HG03432 (cell line): Measurements from ENCODE around the gene MCF2L.

Experiments
- ATAC-seq: cut with Tn5 transposase; IDR thresholded peaks from one replicate; pipeline ENCODE4 v1.9.1; 2021; ENCODE audit warnings: mild to moderate bottlenecking, moderate library complexity; ENCODE audit not compliant: unreplicated experiment

The MCF2L gene

DNA sequence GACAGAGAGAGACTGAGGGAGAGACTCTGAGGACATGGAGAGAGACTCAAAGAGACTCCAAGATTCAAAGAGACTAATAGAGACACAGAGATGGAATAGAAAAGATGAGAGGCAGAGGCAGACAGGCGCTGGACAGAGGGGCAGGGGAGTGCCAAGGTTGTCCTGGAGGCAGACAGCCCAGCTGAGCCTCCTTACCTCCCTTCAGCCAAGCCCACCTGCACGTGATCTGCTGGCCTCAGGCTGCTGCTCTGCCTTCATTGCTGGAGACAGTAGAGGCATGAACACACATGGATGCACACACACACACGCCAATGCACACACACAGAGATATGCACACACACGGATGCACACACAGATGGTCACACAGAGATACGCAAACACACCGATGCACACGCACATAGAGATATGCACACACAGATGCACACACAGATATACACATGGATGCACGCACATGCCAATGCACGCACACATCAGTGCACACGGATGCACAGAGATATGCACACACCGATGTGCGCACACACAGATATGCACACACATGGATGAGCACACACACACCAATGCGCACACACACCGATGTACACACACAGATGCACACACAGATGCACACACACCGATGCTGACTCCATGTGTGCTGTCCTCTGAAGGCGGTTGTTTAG, 150.3 kb downstream of the MCF2L start:
- ATAC-seq = no peak

DNA sequence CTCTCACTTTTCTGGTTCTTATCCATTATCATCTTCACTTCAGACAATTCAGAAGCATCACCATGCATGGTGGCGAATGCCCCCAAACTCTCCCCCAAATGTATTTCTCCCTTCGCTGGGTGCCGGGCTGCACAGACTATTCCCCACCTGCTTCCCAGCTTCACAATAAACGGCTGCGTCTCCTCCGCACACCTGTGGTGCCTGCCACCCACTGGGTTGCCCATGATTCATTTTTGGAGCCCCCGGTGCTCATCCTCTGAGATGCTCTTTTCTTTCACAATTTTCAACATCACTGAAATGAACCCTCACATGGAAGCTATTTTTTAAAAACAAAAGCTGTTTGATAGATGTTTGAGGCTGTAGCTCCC, 150.8 kb downstream of the MCF2L start:
- no peak for ATAC-seq

GRCh38 chr13:113120300-113121182, 151.5 kb downstream of the MCF2L start:
- ATAC-seq = no peak

GRCh38 chr13:113121183-113121927, 152.3 kb downstream of the MCF2L start:
- no peak for ATAC-seq

DNA sequence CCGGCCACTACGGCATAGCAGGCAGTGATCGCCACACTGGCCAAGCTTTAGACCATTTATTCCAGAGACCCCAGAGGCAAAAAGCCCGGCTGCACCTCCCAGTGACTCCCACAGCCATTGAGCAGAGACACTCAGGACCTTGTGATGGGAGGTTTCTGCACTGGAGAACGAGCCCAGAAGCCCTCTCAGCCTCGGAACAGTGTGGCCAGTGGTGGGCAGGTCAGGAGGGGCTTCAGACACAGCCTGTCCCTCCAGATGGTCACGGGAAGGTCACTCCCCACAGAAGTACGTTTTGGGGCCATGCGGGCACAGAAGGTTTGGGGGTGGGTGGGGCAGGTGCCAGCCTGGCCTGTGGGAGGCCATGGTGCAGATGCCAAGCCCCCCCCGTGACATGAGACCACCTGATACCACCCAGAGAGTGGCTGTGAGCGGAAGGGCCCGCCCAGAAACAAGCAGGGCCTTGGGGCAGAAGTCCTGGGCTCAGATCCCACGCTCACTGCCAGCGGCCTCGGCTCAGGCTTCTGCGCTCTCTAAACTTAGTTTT, 153.0 kb downstream of the MCF2L start:
- ATAC-seq = no peak

DNA sequence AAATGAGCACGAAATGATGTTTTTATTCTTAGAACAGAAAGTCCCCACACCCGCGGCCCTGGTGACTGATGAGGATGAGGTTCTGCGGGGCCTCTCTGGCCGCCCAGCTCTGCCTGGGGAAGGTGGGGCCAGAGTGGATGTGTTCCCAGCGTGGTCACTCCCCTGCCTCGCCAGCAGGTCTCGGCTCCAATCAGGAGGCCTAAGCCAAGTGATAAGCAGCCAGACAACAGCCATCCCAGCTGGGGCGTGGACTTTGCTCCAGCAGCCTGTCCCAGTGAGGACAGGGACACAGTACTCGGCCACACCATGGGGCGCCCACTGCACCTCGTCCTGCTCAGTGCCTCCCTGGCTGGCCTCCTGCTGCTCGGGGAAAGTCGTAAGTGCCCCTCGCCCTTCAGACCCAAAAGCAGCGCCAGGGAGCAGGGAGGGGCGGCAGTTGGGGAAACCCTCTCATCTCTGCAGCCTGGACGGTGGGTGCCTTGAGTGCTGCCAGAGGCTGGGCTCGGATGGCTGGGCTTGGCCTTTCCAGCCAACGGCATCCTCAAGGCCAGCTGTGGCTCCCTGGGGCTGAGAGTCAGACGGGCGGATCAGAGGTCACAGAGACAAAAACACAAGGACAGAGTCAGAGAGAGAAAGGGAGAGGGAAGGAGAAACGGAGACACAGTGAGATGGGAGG, 153.7 kb downstream of the MCF2L start, which contains the start of gene F10:
Gene F10 (plus strand): TSS at position 250 of the 676 bp plus-strand sequence. CDS start 57 bp downstream, at position 307.
- ATAC-seq = no peak

GRCh38 chr13:113123226-113124201, 154.5 kb downstream of the MCF2L start:
- no peak for ATAC-seq

DNA sequence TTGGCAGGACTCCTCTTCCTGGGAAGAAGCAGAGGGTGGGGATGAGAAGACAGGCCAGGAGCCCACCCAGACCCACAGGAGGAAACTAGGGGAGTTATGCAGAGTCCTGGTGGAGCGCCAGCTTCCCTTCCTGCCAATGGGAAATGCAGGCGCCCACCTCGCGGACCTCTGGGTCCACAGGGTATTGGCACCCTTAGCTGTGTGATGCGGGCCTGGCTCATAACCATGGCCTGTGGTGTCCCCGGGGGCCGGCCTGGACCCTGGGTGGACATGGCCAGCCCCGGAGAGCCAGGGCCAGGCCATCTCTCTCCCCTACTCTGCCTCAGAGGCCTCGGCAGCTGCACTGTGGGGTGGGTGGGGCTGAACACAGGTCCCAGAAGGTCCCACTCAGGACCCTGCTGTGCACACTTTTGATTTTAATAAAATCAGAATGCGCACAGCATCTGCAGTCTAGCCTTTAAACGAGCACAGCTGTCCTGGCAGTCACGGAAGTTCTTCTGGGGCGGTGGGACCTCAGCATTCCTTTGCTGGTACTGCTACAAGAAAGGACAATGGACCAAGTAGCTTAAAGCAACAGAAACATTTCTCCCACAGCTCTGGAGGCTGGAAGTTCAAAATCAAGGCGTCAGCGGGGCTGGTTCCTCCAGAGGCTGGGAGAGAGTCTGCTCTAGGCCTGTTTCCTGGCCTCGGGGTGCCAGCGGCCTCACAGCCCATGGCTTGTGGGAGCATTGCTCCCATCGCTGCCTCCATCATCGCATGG, 155.4 kb downstream of the MCF2L start:
- ATAC-seq = no peak

GRCh38 chr13:113125506-113126264, 156.7 kb downstream of the MCF2L start:
- no peak for ATAC-seq

DNA sequence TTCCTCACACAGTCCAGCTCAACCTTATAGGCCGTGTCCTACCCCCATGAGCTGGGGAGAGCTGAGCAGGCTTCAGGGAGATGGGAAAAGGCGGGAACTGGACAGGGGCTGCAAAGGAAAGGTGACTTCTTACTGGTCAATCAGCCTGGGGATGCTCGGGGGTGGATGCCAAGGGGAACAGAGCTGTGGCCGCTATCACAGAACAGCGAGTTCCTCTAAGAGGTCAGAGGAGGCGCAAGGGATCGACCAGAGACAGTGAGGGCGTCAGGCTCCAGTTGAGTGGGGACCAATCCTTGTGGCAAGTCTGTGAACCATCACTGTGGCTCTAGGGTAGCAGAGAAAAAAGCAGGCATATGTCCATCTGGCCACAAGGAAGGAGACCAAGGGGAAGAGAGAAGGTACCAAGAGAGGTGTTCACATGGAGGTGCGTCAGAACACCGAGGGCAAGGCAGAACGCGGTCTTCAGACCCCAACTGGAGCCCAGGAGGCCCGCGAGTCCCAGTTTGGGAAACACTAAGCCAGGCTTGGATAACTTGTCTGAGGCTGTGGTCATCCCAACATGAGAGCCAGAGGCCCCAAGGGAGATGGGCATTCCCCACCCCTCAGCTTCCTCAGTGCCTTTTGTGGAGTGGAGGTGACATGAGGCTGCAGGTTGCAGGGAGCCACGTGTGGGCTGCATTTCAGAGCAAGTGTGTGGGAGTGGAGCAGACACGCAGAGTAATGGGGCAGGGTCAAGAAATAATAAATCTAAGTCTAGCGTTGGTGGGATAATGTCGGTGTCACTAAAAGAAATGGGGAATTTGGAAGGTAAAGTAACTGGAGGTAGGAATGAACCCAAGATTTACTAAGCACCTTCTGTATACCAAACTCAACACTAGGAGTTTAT, 157.5 kb downstream of the MCF2L start:
- ATAC-seq = no peak

GRCh38 chr13:113129480-113129879, 160.5 kb downstream of the MCF2L start:
- ATAC-seq = no peak

DNA sequence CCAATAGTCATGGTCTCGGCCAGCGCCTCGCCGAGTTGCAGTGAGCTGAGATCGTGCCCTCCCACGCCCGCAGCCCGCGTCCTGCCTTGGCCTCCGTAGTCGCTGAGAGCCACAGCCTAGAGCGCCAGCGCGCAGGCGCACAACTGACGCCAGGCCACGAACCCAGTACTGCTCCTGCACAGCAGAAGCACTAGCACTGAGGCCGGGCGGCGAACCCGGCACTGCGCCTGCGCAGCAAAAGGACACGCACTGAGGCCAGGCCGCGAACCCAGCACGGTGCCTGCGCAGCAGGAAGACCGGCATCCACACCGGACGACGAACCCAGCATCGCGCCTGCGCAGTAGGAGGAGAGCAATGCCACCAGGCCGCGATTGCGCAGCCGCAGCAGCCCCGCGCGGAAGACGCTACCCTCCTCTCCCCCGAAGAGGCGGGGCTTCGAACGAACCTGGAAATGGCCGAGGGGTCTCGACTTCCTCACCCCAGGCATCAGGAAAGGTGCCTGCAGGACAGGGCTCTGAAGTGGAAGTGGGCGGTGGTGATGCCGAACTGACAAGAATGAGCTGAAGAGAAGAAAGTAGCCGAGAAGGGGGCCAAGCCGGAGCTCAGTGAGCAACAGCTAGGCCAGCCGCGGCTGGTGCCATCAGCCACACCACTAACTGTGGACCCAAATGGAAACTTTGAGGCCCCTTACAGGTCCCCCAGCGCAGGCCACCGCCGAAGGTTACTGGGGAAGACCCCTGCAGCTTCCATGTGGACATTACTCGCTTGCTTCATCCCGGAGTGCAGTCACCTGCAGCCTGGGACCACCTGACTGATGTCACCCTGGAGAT, 161.1 kb downstream of the MCF2L start:
- no peak for ATAC-seq

DNA sequence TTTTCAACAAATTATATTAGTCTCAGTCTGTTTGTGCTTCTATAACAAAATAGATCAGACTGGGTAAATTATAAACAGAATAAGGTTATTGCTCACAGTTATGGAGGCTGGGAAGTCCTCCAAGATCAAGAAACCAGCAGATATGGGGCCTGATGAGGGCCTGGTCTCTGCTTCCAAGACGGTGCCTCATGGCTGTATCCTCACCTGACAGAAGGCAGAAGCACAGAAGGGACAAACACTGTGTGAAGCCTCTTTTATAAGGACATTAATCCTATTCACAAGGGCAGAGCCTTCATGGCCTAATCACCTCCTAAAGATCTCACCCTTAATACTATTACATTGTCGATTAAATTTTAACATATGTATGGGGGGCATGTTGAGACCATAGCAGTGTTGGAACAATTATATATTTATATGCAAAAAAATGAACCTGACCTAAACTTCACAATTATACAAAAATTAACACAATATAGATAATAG, 166.3 kb downstream of the MCF2L start:
- no peak for ATAC-seq

DNA sequence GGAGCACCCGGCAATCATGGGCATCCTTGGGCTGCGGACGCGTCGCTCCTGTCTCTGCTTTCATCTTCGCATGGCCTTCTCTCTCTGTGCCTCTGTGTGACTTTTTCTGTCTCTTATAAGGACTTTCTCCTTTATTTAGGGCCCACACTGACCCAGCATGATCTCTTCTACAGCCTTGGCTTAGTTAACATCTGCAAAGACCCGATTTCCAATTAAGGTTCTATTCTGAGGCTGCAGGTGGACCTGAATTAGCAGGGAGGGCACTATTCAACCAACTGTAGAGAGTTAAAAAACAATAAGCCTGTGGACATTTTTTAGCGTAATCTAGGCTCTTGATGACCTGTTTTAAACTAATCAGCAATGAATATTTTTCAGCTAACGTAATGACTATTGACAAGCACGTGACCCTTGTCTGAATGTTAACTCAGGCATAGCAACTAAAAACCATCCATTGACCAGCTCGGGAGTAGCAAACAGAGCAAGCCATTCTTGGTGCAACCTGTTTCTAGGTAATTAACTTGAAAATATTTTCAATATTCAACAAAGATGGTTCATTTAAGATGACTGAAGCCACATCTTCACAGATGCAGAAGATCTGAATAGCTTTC, 168.8 kb downstream of the MCF2L start:
- ATAC-seq = no peak

DNA sequence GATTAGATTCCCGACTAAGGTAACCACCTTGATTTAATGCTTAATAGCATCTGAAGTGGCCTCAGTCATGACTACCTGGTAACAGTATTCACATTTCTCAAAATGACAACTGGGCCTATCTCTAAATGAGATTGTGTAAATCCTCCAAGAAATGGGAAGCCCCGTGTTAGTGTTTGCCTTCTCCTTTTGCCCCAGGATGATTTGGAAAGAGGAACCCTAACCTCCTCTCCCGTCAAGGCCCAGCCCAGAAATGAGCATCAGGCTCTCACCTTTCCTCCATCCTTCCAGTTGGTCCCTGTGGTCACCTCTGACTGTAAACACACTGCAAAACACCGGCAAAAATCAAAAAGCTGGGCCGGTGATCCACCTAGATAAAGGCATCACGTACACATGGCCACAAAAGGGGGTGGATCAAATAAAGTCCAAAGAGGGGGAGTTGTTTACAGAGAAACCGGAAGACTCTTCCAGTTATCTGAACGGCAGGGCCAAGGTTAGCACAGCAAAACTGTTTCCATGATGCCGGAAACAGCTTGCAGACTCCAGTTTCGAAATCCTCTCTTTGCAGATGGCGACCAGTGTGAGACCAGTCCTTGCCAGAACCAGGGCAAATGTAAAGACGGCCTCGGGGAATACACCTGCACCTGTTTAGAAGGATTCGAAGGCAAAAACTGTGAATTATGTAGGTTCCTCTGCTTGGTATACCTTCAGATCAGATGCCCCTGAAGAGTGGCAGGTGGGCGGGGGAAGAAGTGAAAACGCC, 170.0 kb downstream of the MCF2L start:
- ATAC-seq = no peak
